DMS153 treated with DMSO at 0.1 percent for 48 hours (cell line): ENCODE measurements around the gene TDRD12.
"Not testable (repeated sequence)": the region's sequence is repeated elsewhere in the genome, so short reads cannot be mapped to it uniquely, and the experiment has no call there.

Experiments used
- DNase-seq: peaks from one replicate; lab custom pipeline; 2025; ENCODE audit not compliant: unreplicated experiment; lab: John Stamatoyannopoulos, UW

Gene TDRD12

GRCh38 chr19:32691952-32692726 is 27.4 kb upstream of the TDRD12 start:
- no peak for DNase-seq

- DNase-seq, result no peak
Observed at GRCh38 chr19:32692727-32693061, 26.9 kb upstream of the TDRD12 start.

GRCh38 chr19:32693151-32694108 is 26.1 kb upstream of the TDRD12 start:
- DNase-seq, result not testable (repeated sequence)

- DNase-seq, result not testable (repeated sequence)
Observed at GRCh38 chr19:32694316-32694715, 25.3 kb upstream of the TDRD12 start.

- not testable (repeated sequence) for DNase-seq
Observed at GRCh38 chr19:32694851-32695250, 24.7 kb upstream of the TDRD12 start.

- not testable (repeated sequence) for DNase-seq
Observed at GRCh38 chr19:32695506-32695905, 24.1 kb upstream of the TDRD12 start.

- DNase-seq, result not testable (repeated sequence)
Observed at GRCh38 chr19:32696771-32697170, 22.8 kb upstream of the TDRD12 start.

GRCh38 chr19:32700129-32700528 is 19.4 kb upstream of the TDRD12 start:
- not testable (repeated sequence) for DNase-seq

GRCh38 chr19:32702010-32702409 is 17.6 kb upstream of the TDRD12 start:
- DNase-seq, result no peak

- not testable (repeated sequence) for DNase-seq
Observed at GRCh38 chr19:32704006-32704405, 15.6 kb upstream of the TDRD12 start.

- DNase-seq, result no peak
Observed at GRCh38 chr19:32708457-32708856, 11.1 kb upstream of the TDRD12 start.

- DNase-seq, result no peak
Observed at GRCh38 chr19:32709032-32709431, 10.5 kb upstream of the TDRD12 start.

- DNase-seq, result no peak
Observed at GRCh38 chr19:32711747-32712146, 7.8 kb upstream of the TDRD12 start.

GRCh38 chr19:32716203-32716602 is 3.4 kb upstream of the TDRD12 start:
- not testable (repeated sequence) for DNase-seq

GRCh38 chr19:32717496-32717895 is 2.1 kb upstream of the TDRD12 start:
- DNase-seq, result no peak

- no peak for DNase-seq
Observed at GRCh38 chr19:32718286-32718685, 1.3 kb upstream of the TDRD12 start.

- DNase-seq, result no peak
Observed at GRCh38 chr19:32720216-32720935, 809 bp downstream of the TDRD12 start.

GRCh38 chr19:32720936-32721250 is 1.3 kb downstream of the TDRD12 start:
- no peak for DNase-seq

- no peak for DNase-seq
Observed at GRCh38 chr19:32735936-32736335, 16.4 kb downstream of the TDRD12 start.

GRCh38 chr19:32743021-32743420 is 23.5 kb downstream of the TDRD12 start:
- DNase-seq, result no peak

- DNase-seq, result no peak
Observed at GRCh38 chr19:32743447-32743846, 23.9 kb downstream of the TDRD12 start.
